HT1080 (cell line): ENCODE measurements around the gene HCFC1. TPM values are rescaled to one million over a fixed set of nuclear protein-coding genes. Genes with fewer than 3 reads are reported as not detected.

ENCODE experiments used
- DNase-seq: peaks from one replicate; pipeline ENCODE4 v3.0.0-alpha.2; 2015; ENCODE audit warnings: low read depth
- polyA plus RNA-seq, 2 experiments: library from polyadenylated mRNA; depleted of rRNA; stranded (reverse); fragments of >200 nt; gene quantifications; 2 replicates each; pipeline ENCODE4 v1.2.3, GENCODE V29; 2015
- total RNA-seq: library from RNA; depleted of rRNA; stranded (reverse); fragments of >200 nt; shearing (Covaris generic); gene quantifications from 2 replicates; pipeline ENCODE4 v1.2.3, GENCODE V29; 2014; rRNA removed

Gene HCFC1
- total RNA-seq = 38.9 and 60.0 TPM in 2 replicates
- polyA plus RNA-seq (2015; cell fraction: cytosol; rRNA removed) = 42.7 and 43.9 TPM in 2 replicates
- polyA plus RNA-seq (2015; cell fraction: nucleus; rRNA removed) = 83.1 and 92.8 TPM in 2 replicates

GRCh38 chrX:153971450-153972367 lies at the start of gene HCFC1:
TSS of gene HCFC1 (minus strand) at chrX:153971818. CDS start at chrX:153970840, 978 bp downstream.
- peak; percentile 91 for DNase-seq

- peak; percentile 80 for DNase-seq
Measured at GRCh38 chrX:154021131-154021611, 49.6 kb upstream of the HCFC1 start.

- no peak for DNase-seq
Measured at GRCh38 chrX:154020536-154021115, 49.0 kb upstream of the HCFC1 start.

- DNase-seq = peak; percentile 27
Measured at GRCh38 chrX:154019633-154020528, 48.3 kb upstream of the HCFC1 start, which contains the start of gene IRAK1. TSS of gene IRAK1 (minus strand) at chrX:154019902. CDS start at chrX:154019812, 90 bp downstream.

GRCh38 chrX:154019061-154019621 lies 47.5 kb upstream of the HCFC1 start:
- no peak for DNase-seq

- peak; percentile 7 for DNase-seq
Measured at GRCh38 chrX:154018518-154019060, 47.0 kb upstream of the HCFC1 start.

- DNase-seq = no peak
Measured at GRCh38 chrX:154017766-154018517, 46.3 kb upstream of the HCFC1 start.

GRCh38 chrX:154016366-154017076 lies 44.9 kb upstream of the HCFC1 start:
- no peak for DNase-seq

GRCh38 chrX:154015581-154016264 lies 44.1 kb upstream of the HCFC1 start:
- no peak for DNase-seq

GRCh38 chrX:154014429-154015380 lies 43.1 kb upstream of the HCFC1 start:
- DNase-seq = no peak

GRCh38 chrX:154013614-154014360 lies 42.2 kb upstream of the HCFC1 start:
- peak; percentile 6 for DNase-seq

- no peak for DNase-seq
Measured at GRCh38 chrX:154013001-154013421, 41.4 kb upstream of the HCFC1 start.

GRCh38 chrX:154012336-154012991 lies 40.8 kb upstream of the HCFC1 start:
- DNase-seq = no peak

- no peak for DNase-seq
Measured at GRCh38 chrX:154011376-154012335, 40.0 kb upstream of the HCFC1 start.
